Activated CD4-positive, alpha-beta T cell treated with anti-CD3 and anti-CD28 coated beads, Interleukin-2, amount 50 U/mL, for 24 hours (primary cell): ENCODE data around the gene FHIT.

ENCODE experiments used
- DNase-seq, 2 donors: peaks; one replicate each; pipeline ENCODE4 v3.0.0-alpha.2; 2020; ENCODE audit warnings: low read depth in 1 of 2, low spot score in 1 of 2

Gene FHIT

DNA sequence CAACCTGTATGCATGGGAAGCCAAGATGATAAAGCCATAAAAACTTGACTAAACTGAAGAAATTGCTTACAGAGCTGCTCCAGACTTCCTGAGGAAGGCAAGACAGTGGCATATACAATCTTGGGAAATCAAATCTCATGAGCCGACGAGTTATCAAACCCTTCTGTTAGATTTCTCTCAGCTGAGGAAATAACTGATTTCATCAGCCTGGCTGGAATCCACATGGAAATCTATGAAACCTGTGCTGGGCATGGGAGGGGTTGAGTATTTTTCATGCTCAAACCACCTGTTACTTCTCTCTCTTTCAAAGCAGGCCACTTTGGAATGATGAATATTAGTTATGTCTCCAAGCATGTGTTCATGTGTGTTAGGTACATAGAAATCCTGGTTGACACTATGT lies 727.7 kb downstream of the FHIT start:
- DNase-seq, result no peak

DNA sequence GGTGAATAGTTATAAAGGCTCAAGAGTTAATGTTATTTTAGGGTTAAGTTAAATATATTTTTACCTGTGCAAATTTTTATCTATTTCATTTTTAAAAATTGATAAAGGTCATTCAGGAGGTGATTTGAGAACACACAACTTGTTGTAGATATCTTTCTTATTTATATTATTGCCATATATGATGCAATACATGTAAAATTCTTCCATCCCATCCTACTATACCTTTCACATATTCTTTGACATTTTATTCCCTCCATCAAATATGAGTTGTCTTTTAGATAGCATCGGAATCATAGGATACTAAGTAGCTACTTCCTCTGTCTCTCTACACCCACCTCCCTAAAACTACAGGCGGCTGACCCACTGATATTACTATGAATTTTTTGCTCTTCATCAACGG lies 734.1 kb downstream of the FHIT start:
- DNase-seq, result no peak

DNA sequence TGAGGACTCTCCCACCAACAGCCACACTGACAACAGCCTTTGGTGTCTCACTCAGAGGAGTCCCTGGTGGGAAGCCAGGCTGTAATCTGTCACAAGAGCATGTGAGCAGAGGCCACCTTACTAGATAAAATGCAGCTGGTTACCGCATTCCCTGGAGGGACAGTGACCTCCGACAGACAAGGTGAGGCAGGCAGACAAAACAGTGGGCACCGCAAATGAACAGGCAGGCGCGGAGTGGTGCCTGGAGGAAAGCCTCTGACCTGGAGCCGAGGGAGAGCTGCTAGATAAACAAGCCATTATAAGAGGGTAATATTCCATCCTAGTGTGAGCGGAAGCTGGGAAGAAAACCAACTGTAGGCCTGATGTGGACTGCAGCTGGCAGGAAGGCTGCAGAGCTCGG lies 736.4 kb downstream of the FHIT start:
- no peak for DNase-seq

DNA sequence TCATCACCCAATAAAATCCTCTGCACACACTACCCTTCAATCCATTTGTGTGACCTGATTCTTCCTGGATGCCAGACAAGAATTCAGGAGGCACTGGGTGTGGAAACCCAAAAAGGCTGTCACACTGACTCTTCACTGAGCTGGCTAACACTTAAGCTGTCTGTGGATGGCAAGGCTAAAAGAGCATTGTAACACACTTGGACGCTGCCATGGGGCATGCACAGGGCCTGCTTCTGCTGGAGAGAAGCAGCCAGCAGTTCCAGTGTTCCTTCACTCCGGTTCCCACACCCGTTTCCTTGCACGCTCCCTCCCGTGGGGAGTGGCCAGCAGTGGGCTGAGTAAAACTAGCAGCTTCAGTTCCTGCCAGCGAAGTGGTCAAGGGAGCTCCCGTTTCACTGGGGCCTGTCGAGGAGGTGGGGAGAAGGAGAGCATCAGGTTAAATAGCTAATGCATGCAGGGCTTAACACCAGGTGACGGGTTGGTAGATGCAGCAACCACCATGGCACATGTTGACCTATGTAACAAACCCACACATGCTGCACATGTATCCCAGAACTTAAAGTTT lies 737.1 kb downstream of the FHIT start:
- DNase-seq, result no peak

DNA sequence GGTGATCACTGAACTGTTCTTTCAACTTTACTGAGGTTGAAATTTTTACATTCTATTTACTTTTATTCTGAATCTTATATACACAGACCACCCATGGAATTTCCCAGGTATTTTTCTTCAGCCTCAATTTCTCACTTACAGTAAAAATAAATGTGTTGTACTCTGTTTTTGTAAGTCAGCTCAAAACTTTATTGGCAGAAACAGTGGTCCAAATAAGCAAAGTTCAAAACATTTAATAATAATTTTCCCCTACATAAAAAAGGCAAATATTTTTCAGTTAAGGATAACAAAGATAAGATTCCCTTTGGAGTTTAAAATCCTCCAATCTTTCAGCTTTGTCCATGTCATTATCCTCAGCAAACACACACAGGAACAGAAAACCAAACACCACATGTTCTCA lies 738.0 kb downstream of the FHIT start:
- no peak for DNase-seq

DNA sequence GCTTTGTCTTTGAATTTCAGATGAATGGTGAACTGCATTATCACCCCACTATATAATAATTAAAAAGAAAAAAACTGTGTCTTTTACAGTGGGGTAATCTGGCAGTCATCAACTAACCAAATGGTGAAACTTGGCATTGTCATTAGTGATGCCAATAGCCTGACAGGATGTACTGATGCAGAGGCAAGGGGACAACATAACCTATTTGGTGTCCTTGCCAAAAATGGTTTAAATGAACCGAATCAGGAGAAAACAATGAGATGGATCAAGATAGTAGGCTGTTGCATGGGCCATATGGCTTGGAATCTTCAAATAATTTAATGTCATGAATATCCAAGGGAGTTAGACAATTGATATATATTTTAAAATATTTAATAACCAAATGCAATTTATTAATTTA lies 738.7 kb downstream of the FHIT start:
- DNase-seq, result no peak

DNA sequence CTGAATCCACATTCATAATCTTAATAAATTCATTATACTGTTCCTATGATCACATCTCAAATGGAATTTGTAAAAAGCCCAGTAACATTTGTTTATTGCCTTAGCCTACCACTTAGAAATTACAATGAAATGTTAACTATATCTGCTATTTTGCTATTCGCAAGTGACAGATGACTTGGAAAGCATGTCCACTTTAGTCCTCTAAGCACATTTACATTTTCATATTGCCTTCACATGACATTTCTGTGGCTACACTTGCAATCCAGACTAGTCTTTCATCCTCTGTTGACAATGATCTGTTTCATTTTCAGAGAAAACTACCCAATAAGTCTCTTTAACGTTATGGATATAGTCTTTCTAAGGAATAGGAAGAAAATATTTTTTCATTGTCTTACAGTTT lies 741.8 kb downstream of the FHIT start:
- no peak for DNase-seq

DNA sequence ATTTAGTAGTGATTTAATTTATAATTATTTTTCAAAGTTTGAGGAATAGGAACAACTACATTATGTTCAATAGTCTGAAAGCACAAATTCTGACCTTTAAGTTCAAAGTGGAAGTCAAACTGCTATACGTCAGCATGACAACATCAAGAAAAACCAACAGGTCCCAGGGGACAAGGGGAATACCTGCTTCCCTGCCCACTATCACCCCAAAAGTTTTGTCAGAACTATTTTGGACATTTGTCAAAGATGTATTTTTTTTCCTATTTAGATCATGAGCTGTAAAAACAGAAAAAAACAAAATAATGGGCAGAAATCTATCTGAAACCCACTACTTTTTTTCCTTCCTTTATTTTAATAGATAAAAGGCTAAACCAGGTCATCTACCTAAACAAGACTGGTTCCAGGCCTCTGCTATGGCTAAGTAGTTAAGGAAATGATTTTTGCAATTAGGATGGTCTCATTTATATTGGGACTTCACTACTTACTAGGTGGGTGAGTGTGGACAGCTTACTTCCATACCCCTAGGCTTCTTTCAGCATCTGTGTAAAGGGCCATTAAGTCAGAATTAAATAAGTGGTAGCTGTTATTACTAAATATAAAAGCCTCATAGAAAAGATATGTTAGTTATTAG lies 746.3 kb downstream of the FHIT start:
- DNase-seq, result no peak

DNA sequence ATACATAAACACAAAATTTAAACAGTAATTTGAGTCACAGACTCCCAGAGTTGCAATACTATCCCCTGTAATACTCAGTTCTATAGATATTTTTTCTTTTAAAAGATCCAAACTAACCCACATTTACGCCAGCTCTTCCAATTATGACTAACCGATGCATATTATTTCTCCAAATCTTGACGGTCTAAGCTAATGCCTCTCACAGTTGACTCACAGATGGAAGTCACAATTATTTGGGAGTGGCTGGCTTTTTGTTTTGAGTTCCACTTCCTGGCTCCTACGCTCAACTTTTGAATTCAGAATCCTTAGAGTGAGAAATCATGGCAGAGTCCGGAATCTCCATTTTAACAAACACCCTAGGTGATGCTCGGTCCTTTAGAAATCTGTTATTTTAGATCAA lies 749.9 kb downstream of the FHIT start:
- DNase-seq, result no peak

DNA sequence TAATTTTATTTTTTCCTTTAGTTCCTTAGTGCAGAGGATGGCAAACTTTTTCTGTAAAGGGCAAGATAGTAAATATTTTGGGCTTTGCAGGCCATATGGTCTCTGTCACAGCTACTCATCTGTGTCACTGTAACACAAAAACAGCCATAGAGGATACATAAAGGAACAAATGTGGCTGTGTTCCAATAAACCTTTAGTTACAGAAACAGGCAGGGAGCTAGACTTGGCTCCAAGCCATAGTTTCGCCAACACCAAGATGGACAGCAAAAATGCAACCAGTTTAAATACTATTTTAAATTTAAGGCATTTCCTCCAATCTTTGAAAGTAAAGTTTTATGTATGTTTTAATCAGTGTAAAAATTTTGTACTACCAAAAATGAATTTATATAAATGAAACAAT lies 753.4 kb downstream of the FHIT start:
- DNase-seq, result no peak

DNA sequence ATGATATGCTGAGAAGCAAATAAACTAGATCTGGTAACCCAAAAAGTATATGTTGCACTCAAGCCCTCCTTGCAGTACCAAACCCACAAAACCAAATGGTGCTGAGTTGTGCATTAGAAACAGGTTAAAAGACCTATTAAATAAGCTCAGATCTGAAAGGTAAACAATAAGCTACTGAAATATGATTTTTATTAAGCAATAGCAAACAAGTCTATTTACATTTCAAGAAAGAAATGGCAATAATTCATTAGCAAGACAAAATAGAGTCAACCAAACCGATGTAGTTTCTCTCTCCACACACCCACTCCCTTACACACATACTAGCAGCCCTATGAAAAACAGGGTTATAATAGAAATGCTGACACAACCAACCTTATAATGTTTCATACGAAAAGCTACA lies 760.3 kb downstream of the FHIT start:
- no peak for DNase-seq

DNA sequence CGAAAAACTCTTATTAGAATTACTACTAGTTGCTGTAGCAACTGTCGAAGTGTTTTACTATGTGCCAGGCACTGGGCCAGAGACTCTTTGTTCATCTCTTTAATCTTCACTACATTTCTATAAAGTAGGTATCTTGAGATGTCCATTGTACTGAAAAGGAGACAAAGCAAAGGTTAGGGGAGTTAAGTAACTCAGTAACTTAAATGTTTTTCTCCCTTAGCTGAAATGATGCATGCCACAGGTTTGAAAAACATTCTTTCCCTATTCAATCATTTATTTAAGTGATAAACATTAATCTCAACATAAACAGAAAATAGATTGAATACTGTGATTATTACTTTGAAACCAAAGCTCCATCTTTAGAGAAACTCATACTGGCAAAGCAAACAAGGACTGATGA lies 776.2 kb downstream of the FHIT start:
- no peak for DNase-seq

DNA sequence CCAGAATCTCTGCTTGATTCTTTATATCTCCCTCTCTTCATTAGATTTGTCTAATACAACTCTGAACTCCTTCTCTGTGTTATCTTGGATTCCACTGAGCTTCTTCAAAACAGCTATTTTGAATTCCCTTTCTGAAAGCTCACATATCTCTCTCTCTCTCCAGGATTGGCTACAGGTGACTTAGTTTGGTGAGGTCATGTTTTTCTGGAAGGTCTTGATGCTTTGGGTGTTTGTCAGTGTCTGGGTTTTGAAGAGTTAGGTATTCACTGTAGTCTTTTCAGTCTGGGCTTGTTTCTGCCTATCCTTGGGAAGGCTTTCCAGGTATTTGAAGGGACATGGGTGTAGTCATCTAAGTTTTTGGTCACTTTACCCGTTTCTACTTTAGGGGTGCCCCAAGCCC lies 781.8 kb downstream of the FHIT start:
- DNase-seq, result no peak

DNA sequence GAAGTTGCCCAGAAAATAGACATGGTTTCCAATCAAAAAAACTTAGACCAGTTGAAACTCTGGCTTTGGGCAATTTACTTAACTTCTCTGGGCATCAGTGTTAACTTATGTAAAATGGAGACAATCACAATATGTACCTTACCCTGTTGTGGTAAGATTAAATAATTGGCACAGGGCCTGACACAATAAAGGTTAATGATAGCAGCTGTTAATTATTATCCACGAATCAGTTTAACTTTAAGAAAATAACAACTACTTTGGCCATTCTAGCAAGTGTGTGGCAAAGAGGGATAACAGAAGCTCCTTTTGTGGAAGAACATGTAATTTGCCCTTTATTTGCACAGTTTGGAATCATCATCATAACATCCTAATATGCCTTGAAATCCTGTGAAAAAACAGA lies 787.6 kb downstream of the FHIT start:
- no peak for DNase-seq

DNA sequence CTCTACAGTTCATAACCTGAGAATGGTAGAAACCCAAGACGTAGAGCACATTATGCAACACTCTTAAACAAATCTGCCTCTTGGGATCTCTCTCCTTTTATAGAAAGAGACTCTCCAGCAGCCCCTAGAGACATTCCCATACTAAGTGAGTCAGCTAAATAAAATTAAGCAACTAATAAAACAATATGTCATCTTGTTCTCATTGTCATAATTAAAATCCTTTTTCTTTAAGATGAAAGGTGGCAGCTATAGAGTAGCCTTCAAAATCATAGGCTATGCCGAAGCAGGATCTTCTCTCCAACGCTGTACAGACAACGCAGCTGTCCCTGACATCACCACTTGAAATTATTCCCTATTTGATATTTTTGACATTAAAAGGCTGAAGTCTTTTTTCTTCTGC lies 790.0 kb downstream of the FHIT start:
- DNase-seq, result no peak

DNA sequence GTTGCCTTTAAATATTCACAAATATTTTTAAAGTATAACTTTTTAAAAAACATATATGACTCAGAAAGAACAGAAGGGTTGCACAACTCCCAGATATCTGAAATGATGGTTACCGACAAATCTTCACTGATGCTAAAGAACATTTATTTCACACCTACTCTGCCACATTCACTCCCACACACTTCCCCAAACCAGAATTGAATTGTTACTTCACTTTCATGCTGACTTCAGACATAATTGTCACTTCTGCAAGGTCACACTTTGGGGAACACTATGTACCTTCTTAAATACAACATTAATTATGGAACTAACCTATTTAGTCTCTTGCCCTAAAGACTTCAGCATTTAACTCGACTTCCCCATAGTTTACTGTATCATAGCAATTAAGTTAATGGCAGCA lies 795.1 kb downstream of the FHIT start:
- DNase-seq, result no peak

DNA sequence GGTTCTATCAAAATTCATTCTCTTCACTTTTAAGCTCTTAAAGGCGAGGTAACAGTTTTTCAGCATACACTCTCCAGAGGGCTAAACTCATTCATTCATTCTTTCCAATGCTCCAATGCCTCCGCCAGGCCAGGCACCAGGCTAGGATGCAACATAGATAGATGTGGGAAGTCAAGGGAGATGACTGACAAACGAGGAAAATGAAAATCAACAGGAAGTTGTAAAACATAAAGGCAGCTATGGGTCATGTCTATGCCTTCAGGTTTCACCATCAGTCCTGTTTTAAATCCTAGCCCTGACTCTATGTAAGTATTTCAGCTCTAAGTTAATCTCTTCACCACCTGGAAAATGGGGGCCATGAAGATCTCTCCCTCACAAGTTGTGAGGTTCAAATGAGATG lies 797.9 kb downstream of the FHIT start:
- DNase-seq, result no peak

DNA sequence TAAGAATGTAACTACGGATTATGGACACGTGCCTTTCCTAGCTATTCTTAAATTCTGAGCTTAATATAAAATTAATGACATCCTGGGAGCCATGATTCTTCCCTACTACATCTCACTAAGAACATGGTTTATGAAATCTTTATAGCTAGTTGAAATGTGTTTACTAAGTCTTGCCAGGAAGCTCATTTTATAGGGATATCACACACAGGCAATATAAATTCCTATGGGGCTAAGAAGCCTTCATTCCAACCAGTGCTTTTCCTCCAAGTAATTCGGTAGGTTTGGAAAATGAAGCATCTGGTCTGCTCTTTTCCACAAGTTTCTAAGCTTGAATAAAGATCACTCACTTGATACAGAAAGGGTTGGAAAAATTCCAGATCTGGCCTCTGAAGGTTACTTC lies 802.6 kb downstream of the FHIT start:
- no peak for DNase-seq

DNA sequence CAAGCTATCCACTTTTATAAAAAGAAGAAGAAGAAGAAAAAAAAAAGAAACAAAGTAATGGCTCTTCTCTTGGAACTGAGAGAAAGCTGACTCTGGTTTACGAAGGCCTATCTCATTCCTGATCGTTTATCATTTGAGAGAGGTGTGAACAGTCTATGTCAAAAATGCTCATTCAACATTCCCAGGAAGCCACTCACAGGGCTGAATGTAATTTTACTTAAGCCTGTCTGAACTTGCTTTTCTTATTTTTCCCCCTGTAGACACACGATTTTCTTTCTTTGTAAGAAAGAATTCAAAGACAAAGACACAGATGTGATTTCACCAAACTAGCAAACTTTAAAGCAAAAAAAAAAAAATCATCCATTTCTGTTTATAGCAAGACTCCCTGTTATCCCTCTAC lies 805.8 kb downstream of the FHIT start:
- DNase-seq, result no peak

DNA sequence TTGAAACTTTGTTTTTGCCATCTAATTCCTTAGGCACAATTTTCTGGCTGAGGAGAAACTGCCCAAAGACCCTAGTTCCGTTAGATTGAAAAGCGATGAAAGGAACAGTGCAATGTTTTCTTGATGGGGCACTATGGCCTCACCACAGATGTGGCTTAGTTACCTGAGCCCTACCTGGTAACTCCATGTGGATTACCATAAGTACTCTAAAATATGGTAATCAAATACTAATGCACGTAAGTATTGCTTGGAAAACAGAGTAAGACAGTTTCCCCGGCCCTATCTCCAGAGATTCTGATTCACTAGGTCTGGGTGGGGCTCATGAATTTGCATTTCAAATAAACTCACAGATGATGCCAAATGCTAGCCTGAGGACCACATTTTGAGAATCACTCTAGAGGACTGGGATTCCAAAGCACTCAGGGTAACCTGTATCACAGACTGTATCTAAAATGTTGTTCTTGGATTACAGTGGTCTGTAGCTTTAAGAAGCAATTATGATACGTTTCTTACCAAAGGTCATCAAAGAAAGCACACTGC lies 806.3 kb downstream of the FHIT start:
- DNase-seq, result no peak

DNA sequence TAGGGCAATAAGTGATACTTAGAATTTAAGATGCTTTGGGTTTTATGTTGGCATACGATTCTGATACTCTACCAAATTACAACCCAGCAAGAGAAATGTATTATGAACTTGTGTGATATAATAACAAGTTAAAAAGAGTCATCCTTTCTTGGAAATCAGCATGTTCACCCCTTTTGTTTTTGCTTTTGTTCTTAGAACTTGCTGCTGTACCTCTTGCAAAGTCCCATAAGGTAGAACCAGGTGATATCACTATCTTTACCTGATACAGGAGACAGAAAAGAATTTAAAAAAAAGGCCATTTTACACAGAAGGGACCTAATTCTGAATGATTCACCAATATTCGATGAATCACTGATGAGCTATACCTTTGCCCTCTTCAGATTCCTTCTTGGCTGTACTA lies 810.4 kb downstream of the FHIT start:
- no peak for DNase-seq

DNA sequence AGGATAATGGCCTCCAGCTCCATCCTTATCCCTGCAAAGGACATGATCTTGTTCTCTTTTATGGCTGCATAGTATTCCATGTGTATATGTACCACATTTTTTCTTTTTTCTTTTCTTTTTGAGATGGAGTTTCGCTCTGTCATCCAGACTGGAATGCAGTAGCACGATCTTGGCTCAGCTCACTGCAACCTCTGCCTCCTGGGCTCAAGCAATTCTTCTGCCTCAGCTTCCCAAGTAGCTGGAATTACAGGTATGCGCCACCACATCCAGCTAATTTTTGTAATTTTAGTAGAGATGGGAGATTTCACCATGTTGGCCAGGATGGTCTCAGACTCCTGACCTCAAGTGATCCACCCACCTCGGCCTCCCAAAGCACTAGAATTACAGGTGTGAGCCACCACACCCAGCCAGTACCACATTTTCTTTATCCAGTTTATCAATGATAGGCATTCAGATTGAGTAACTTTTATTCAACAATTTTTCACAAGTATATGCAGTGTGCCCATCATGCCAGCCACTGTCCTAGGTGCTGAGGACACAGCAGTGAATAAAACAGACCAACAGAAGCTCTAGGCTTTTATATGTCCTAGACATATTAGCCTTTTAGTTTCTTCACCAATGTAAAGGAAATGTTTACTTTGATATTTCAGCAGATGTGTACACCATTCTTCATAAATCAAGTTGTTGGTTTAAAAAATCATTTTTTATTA lies 815.2 kb downstream of the FHIT start:
- DNase-seq, result no peak

DNA sequence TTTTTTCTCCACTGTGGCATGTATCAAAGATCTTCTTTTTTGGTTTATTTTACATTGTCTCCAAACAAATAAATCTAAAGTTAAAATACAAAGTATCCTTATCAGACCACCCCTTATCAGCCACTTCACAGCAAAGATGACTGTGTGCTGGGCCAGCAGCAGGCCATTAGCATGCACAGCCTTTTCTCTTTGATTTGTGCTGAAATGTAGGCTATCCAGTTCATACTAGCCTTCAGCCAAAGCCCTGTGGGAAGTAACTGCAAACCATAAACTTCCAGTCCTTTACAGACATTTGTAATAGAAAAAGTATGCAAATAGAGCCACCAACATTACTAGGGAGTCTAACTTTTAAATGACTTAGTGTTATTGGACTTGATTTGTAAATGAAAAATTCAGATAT lies 816.3 kb downstream of the FHIT start:
- DNase-seq, result no peak
